PC-9 (cell line): ENCODE results near the gene SYNE1. TPM values are rescaled to one million over a fixed set of nuclear protein-coding genes. Genes with fewer than 3 reads are reported as not detected.

Experiments
- BruUV-seq: library from RNA; stranded (reverse); fragments of 400-500 nt; replicated peaks from 2 replicates; lab custom pipeline; 2021; lab: Mats Ljungman, UMichigan
- CTCF ChIA-PET: fragments of 300-600 bp; sonication (Branson Sonifier 250); formaldehyde crosslinking; loops from one replicate; lab custom pipeline; 2022; ENCODE audit warnings: antibody characterized with exemption; lab: Charles Lee
- POLR2A ChIA-PET: fragments of 300-600 bp; sonication (Branson Sonifier 250); formaldehyde crosslinking; loops from one replicate; lab custom pipeline; 2022; ENCODE audit warnings: antibody characterized with exemption; ENCODE audit not compliant: unreplicated experiment; lab: Charles Lee
- DNase-seq, 2 experiments: peaks; one replicate each; pipeline versions ENCODE4 v3.0.0 to v3.0.0-alpha.2; 2015 to 2022; ENCODE audit warnings: mixed read lengths in 1 of 2
- H2AFZ ChIP-seq: fragments of 200-600 bp; sonication (generic); 2 replicates; pipeline ENCODE4 v1.8.1; 2017; ENCODE audit warnings: antibody characterized with exemption
- H3F3A ChIP-seq: fragments of 200-600 bp; sonication (generic); 2 replicates; pipeline ENCODE4 v1.8.1; 2017; ENCODE audit warnings: antibody characterized with exemption, mild to moderate bottlenecking, low read depth; ENCODE audit not compliant: insufficient read depth
- H3K27ac ChIP-seq: fragments of 200-600 bp; sonication (generic); 2 replicates; pipeline ENCODE4 v1.6.1; 2016; ENCODE audit warnings: mixed run types
- H3K27me3 ChIP-seq: fragments of 200-600 bp; sonication (generic); 2 replicates; pipeline ENCODE4 v1.6.1; 2016; ENCODE audit warnings: low read depth, mixed run types; ENCODE audit not compliant: insufficient read depth
- H3K36me3 ChIP-seq: fragments of 200-600 bp; sonication (generic); 2 replicates; pipeline ENCODE4 v1.6.1; 2016; ENCODE audit warnings: low read depth, mixed run types
- H3K4me1 ChIP-seq: fragments of 200-600 bp; sonication (generic); replicated peaks from 2 replicates; pipeline ENCODE4 v1.6.1; 2016; ENCODE audit warnings: mixed run types; ENCODE audit not compliant: insufficient read depth
- H3K4me2 ChIP-seq: fragments of 200-600 bp; sonication (generic); 2 replicates; pipeline ENCODE4 v1.6.1; 2017; ENCODE audit warnings: mixed run types
- H3K4me3 ChIP-seq: fragments of 200-600 bp; sonication (generic); 2 replicates; pipeline ENCODE4 v1.6.1; 2016; ENCODE audit warnings: mixed run types
- H3K79me2 ChIP-seq: fragments of 200-600 bp; sonication (generic); 2 replicates; pipeline ENCODE4 v1.6.1; 2017; ENCODE audit warnings: low read depth, mixed run types
- H3K9me2 ChIP-seq: fragments of 200-600 bp; sonication (generic); 2 replicates; pipeline ENCODE4 v1.8.1; 2017; ENCODE audit warnings: mild to moderate bottlenecking; ENCODE audit not compliant: insufficient read depth
- H3K9me3 ChIP-seq: fragments of 200-600 bp; sonication (generic); 2 replicates; pipeline ENCODE4 v1.8.1; 2016; ENCODE audit warnings: low read depth; ENCODE audit not compliant: insufficient read depth
- H4K20me1 ChIP-seq: fragments of 200-600 bp; sonication (generic); 2 replicates; pipeline ENCODE4 v1.8.1; 2017; ENCODE audit not compliant: insufficient read depth
- EZH2 ChIP-seq: fragments of 200-600 bp; sonication (generic); IDR thresholded peaks from 2 replicates; pipeline ENCODE4 v1.8.0; 2017; ENCODE audit warnings: antibody characterized with exemption, low read depth
- intact Hi-C: fragments of 100-400 bp; cut with micrococcal nuclease; formaldehyde crosslinking; loops from one replicate; pipeline ENCODE4 v1.10.0; 2022; ENCODE audit not compliant: unreplicated experiment
- total RNA-seq: library from RNA; stranded (reverse); gene quantifications from 2 replicates; pipeline ENCODE4 v1.2.3, GENCODE V29; 2021
- TF ChIP-seq, protein P1 (sequence below): fragments of 200-600 bp; sonication (generic); conservative IDR thresholded peaks from 2 replicates; pipeline ENCODE4 v1.6.1; 2017; ENCODE audit warnings: mixed run types, antibody characterized with exemption, mild to moderate bottlenecking, moderate library complexity

SYNE1 gene
- total RNA-seq, 1 experiment from 2014 or later = 13.4 TPM

DNA sequence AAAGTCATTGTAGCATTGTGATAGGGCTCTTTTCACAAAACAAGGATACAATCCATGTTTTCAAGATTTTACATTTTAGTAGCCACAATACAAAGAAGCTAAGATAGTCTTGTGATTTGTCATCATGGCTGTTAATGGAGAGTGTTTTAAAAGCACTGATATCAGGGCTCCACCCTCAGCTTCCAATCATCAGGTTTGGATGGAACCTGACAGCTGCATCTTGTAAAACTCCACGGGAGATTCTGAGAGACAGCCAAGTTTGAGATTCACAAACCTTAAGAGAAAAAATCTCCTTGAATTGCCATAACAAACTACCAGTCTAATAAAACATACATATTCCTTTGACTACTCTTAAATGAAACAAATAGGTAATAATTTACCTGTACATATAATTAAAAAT lies 549.5 kb downstream of the SYNE1 start:
- Histone ChIP-seq H3K9me3 (no peaks in the 10 kb centered on the region; the same call in 1 of the 2 replicates), H2AFZ (no peak overlapping the region), H3K27me3 (no peaks in the 10 kb centered on the region), H3K4me3 (no peak overlapping the region), H3K79me2 (no peaks in the 10 kb centered on the region), H3F3A (peaks cover 25% of the 10 kb centered on the region; the same call in 1 of the 2 replicates), H3K4me1 (peaks cover 39% of the 10 kb centered on the region), H4K20me1 (no peaks in the 10 kb centered on the region), H3K4me2 (no peak overlapping the region), H3K9me2 (no peaks in the 10 kb centered on the region), H3K36me3 (no peaks in the 10 kb centered on the region), H3K27ac (no peak overlapping the region)
- DNase-seq = no peak
- BruUV-seq = no TSS peak
- intact Hi-C loops = no loop called here
- POLR2A ChIA-PET = no interaction called here
- CTCF ChIA-PET = no interaction called here
- TF ChIP-seq, protein P1, sequence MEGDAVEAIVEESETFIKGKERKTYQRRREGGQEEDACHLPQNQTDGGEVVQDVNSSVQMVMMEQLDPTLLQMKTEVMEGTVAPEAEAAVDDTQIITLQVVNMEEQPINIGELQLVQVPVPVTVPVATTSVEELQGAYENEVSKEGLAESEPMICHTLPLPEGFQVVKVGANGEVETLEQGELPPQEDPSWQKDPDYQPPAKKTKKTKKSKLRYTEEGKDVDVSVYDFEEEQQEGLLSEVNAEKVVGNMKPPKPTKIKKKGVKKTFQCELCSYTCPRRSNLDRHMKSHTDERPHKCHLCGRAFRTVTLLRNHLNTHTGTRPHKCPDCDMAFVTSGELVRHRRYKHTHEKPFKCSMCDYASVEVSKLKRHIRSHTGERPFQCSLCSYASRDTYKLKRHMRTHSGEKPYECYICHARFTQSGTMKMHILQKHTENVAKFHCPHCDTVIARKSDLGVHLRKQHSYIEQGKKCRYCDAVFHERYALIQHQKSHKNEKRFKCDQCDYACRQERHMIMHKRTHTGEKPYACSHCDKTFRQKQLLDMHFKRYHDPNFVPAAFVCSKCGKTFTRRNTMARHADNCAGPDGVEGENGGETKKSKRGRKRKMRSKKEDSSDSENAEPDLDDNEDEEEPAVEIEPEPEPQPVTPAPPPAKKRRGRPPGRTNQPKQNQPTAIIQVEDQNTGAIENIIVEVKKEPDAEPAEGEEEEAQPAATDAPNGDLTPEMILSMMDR = no peak
- TF ChIP-seq EZH2 = no peak

DNA sequence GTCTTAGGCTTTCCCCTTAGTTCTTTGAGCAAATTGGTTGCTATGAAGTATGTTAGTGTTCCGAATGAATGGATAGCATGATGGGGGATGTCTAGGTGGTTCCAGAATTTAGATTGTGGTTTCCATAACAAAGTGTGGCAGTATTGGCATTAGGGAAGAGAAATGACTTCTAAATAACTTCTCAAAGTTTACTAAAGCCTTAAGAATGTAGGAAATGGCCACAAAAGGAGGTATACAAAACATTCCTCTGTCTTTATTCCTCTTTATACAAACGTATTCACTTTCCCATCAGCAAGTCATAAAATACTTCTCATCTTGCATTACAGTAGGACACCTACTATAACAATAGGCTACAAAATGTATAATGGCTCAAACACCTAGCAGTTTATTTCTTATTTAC lies 550.1 kb downstream of the SYNE1 start:
- no peak for TF ChIP-seq EZH2
- TF ChIP-seq, protein P1 = no peak
- Histone ChIP-seq H3K4me1 (peaks cover 34% of the 10 kb centered on the region), H3K9me3 (no peaks in the 10 kb centered on the region; the same call in 1 of the 2 replicates), H3K4me3 (no peak overlapping the region), H3K27me3 (no peaks in the 10 kb centered on the region), H3K9me2 (no peaks in the 10 kb centered on the region), H3K27ac (no peak overlapping the region), H3F3A (peaks cover 19% of the 10 kb centered on the region; the same call in 1 of the 2 replicates), H3K4me2 (no peak overlapping the region), H2AFZ (no peak overlapping the region), H4K20me1 (no peaks in the 10 kb centered on the region), H3K36me3 (no peaks in the 10 kb centered on the region), H3K79me2 (no peaks in the 10 kb centered on the region)
- BruUV-seq = no TSS peak
- no peak for DNase-seq
- POLR2A ChIA-PET = no interaction called here
- intact Hi-C loops = no loop called here
- CTCF ChIA-PET = no interaction called here

DNA sequence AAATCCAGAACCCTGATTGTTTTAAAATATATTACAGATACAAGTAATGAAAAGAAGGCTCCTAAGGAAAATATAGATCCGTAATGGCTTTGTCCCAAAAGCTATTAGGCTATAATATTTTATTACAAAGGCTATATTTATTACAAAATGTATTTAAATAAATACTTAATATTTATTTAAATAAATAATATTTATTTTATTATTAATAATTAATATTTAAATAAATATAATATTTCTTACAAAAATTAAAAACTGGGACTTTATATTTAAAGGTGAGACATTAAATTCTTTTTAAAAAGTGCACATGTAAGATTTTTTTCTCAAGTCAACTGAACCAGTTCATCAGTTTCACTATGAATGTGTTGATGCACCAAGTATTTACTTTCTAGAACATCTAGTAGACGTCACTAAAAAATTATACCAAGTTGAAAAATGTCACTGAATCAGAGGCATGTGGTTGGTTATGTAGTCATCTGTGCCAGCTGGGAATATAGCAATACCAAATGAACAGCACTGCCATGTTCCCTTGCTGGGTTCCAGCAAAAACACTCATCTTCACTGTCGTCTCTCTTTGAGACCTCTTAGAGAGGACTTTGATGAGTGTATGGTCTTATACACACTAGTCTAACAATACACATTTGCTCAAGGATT lies 550.8 kb downstream of the SYNE1 start:
- TF ChIP-seq EZH2 = no peak
- TF ChIP-seq, protein P1 = no peak
- no TSS peak for BruUV-seq
- peaks cover 11% of the 10 kb centered on the region; the same call in 1 of the 2 replicates for H3F3A ChIP-seq
- no peak overlapping the region for H3K4me3 ChIP-seq
- peak overlapping the region; percentile 65 for H3K27ac ChIP-seq
- H3K4me1 ChIP-seq = peaks cover 27% of the 10 kb centered on the region
- H3K4me2 ChIP-seq = no peak overlapping the region; the same call in 1 of the 2 replicates
- H3K9me2 ChIP-seq = no peaks in the 10 kb centered on the region
- intact Hi-C loops = no loop called here
- no peaks in the 10 kb centered on the region for H3K36me3 ChIP-seq
- CTCF ChIA-PET = no interaction called here
- no peak overlapping the region for H2AFZ ChIP-seq
- no peaks in the 10 kb centered on the region for H4K20me1 ChIP-seq
- no peaks in the 10 kb centered on the region for H3K27me3 ChIP-seq
- no peak for DNase-seq
- POLR2A ChIA-PET = no interaction called here
- no peaks in the 10 kb centered on the region for H3K79me2 ChIP-seq
- H3K9me3 ChIP-seq = no peaks in the 10 kb centered on the region; the same call in 1 of the 2 replicates
